ENCODE measurements around the gene IL1RL1. TPM values are rescaled to one million over a fixed set of nuclear protein-coding genes. Genes with fewer than 3 reads are reported as not detected.

The IL1RL1 gene
- 10 to 100 TPM in 1 of 4 donors, 1 to 10 TPM in 3; 1.5 to 28.8 (median 3.9) TPM for total RNA-seq
- 5.7 TPM for polyA plus RNA-seq
- long read RNA-seq, donor 1, transcript IL1RL1-202 (8 exons, 3,994 nt) = major isoform, 15 of 17 reads
- long read RNA-seq, donor 1, partial matches to known transcripts = 0 of 17 reads
- long read RNA-seq, donor 1, other reads (novel, unspliced or antisense) = 2 of 17 reads
- long read RNA-seq, donor 2 = 0 reads
- long read RNA-seq, donor 3, transcript IL1RL1-204 (8 exons, 2,693 nt) = minor isoform, 13 of 168 reads
- long read RNA-seq, donor 3, transcript IL1RL1-202 (8 exons, 3,994 nt) = major isoform, 115 of 168 reads
- long read RNA-seq, donor 3, partial matches to known transcripts = 15 of 168 reads
- long read RNA-seq, donor 3, other reads (novel, unspliced or antisense) = 25 of 168 reads
- long read RNA-seq, donor 4, partial matches to known transcripts = 1 of 3 reads
- long read RNA-seq, donor 4, other reads (novel, unspliced or antisense) = 0 of 3 reads

GRCh38 chr2:102310964-102311640 lies at the start of gene IL1RL1:
IL1RL1 (plus strand) TSS chr2:102311563; CDS start chr2:102338265, 26,702 bp downstream.
- H3K4me1 ChIP-seq (ENCODE audit: control insufficient read depth, insufficient read depth, low read length) = no peaks in the 10 kb centered on the region
- no peak within 1 kb of the TSS for H3K4me3 ChIP-seq (ENCODE audit: low read length)
- peaks cover 5% of the 10 kb centered on the region for H3K27me3 ChIP-seq (ENCODE audit: control insufficient read depth, insufficient read depth)
- 64% methylated on average over 5 of the region's 5 CpGs for WGBS
- H3K9me3 ChIP-seq (ENCODE audit: control insufficient read depth, low read length) = no peaks in the 10 kb centered on the region
- intact Hi-C loops (cut with DNase I) = no loop called here
- no peak for ATAC-seq
- DNase-seq = no peak
- no peak within 1 kb of the TSS for H3K27ac ChIP-seq (ENCODE audit: low read length)

GRCh38 chr2:102262216-102263129 lies 48.9 kb upstream of the IL1RL1 start:
- no peaks in the 10 kb centered on the region for H3K27me3 ChIP-seq (ENCODE audit: control insufficient read depth, insufficient read depth)
- no peaks in the 10 kb centered on the region for H3K4me1 ChIP-seq (ENCODE audit: control insufficient read depth, insufficient read depth, low read length)
- DNase-seq = no peak
- no peaks in the 10 kb centered on the region for H3K9me3 ChIP-seq (ENCODE audit: control insufficient read depth, low read length)
- intact Hi-C loops (cut with DNase I) = loop anchor here in 1 of 4 donors (10.0 kb wide), 1 partner anchor 82 kb away; no protein-coding TSS in a partner anchor
- H3K27ac ChIP-seq (ENCODE audit: low read length) = no peak overlapping the region
- H3K4me3 ChIP-seq (ENCODE audit: low read length) = no peak overlapping the region
- WGBS = 63% methylated on average over 6 of the region's 6 CpGs
- ATAC-seq = peak in 1 of 2 donors; percentile 25

GRCh38 chr2:102264952-102265351 lies 46.4 kb upstream of the IL1RL1 start:
- no peaks in the 10 kb centered on the region for H3K4me1 ChIP-seq (ENCODE audit: control insufficient read depth, insufficient read depth, low read length)
- H3K27ac ChIP-seq (ENCODE audit: low read length) = no peak overlapping the region
- no peaks in the 10 kb centered on the region for H3K9me3 ChIP-seq (ENCODE audit: control insufficient read depth, low read length)
- ATAC-seq (no peak), DNase-seq (no peak)
- no peaks in the 10 kb centered on the region for H3K27me3 ChIP-seq (ENCODE audit: control insufficient read depth, insufficient read depth)
- H3K4me3 ChIP-seq (ENCODE audit: low read length) = no peak overlapping the region
- intact Hi-C loops (cut with DNase I) = loop anchor here in 1 of 4 donors (10.0 kb wide), 1 partner anchor 80 kb away; no protein-coding TSS in a partner anchor
- WGBS = 73% methylated on average over 2 of the region's 2 CpGs

GRCh38 chr2:102266204-102266603 lies 45.2 kb upstream of the IL1RL1 start:
- peak; percentile 79 to 88 for ATAC-seq
- H3K9me3 ChIP-seq (ENCODE audit: control insufficient read depth, low read length) = no peaks in the 10 kb centered on the region
- H3K4me1 ChIP-seq (ENCODE audit: control insufficient read depth, insufficient read depth, low read length) = no peaks in the 10 kb centered on the region
- H3K27ac ChIP-seq (ENCODE audit: low read length) = no peak overlapping the region
- peak; percentile 39 to 76 (median 70) for DNase-seq
- no peaks in the 10 kb centered on the region for H3K27me3 ChIP-seq (ENCODE audit: control insufficient read depth, insufficient read depth)
- WGBS = 58% methylated on average over 1 of the region's 1 CpG
- intact Hi-C loops (cut with DNase I) = loop anchor here in 1 of 4 donors (10.0 kb wide), 1 partner anchor 79 kb away; no protein-coding TSS in a partner anchor
- H3K4me3 ChIP-seq (ENCODE audit: low read length) = no peak overlapping the region

GRCh38 chr2:102267774-102268173 lies 43.6 kb upstream of the IL1RL1 start:
- intact Hi-C loops (cut with DNase I) = loop anchor here in 1 of 4 donors (10.0 kb wide), 1 partner anchor 77 kb away; no protein-coding TSS in a partner anchor
- WGBS = 78% methylated on average over 6 of the region's 6 CpGs
- no peak overlapping the region for H3K27ac ChIP-seq (ENCODE audit: low read length)
- ATAC-seq (no peak), DNase-seq (no peak)
- H3K4me1 ChIP-seq (ENCODE audit: control insufficient read depth, insufficient read depth, low read length) = no peaks in the 10 kb centered on the region
- no peak overlapping the region for H3K4me3 ChIP-seq (ENCODE audit: low read length)
- H3K9me3 ChIP-seq (ENCODE audit: control insufficient read depth, low read length) = no peaks in the 10 kb centered on the region
- H3K27me3 ChIP-seq (ENCODE audit: control insufficient read depth, insufficient read depth) = no peaks in the 10 kb centered on the region

GRCh38 chr2:102268510-102269199 lies 42.7 kb upstream of the IL1RL1 start:
- Histone ChIP-seq H3K27ac (ENCODE audit: low read length) (no peak overlapping the region), H3K27me3 (ENCODE audit: control insufficient read depth, insufficient read depth) (no peaks in the 10 kb centered on the region), H3K4me1 (ENCODE audit: control insufficient read depth, insufficient read depth, low read length) (no peaks in the 10 kb centered on the region), H3K4me3 (ENCODE audit: low read length) (no peak overlapping the region), H3K9me3 (ENCODE audit: control insufficient read depth, low read length) (no peaks in the 10 kb centered on the region)
- ATAC-seq (no peak), DNase-seq (no peak)
- intact Hi-C loops (cut with DNase I) = loop anchor here in 1 of 4 donors (10.0 kb wide), 1 partner anchor 76 kb away; no protein-coding TSS in a partner anchor
- WGBS = 92% methylated on average over 4 of the region's 4 CpGs

GRCh38 chr2:102269200-102269524 lies 42.2 kb upstream of the IL1RL1 start:
- ATAC-seq (no peak), DNase-seq (no peak)
- H3K4me1 ChIP-seq (ENCODE audit: control insufficient read depth, insufficient read depth, low read length) = no peaks in the 10 kb centered on the region
- H3K4me3 ChIP-seq (ENCODE audit: low read length) = no peak overlapping the region
- no peaks in the 10 kb centered on the region for H3K9me3 ChIP-seq (ENCODE audit: control insufficient read depth, low read length)
- 77% methylated on average over 4 of the region's 4 CpGs for WGBS
- no peak overlapping the region for H3K27ac ChIP-seq (ENCODE audit: low read length)
- intact Hi-C loops (cut with DNase I) = loop anchor here in 1 of 4 donors (10.0 kb wide), 1 partner anchor 76 kb away; no protein-coding TSS in a partner anchor
- no peaks in the 10 kb centered on the region for H3K27me3 ChIP-seq (ENCODE audit: control insufficient read depth, insufficient read depth)

- Histone ChIP-seq H3K9me3 (ENCODE audit: control insufficient read depth, low read length) (no peaks in the 10 kb centered on the region), H3K27ac (ENCODE audit: low read length) (no peak overlapping the region), H3K27me3 (ENCODE audit: control insufficient read depth, insufficient read depth) (peaks cover 4% of the 10 kb centered on the region), H3K4me1 (ENCODE audit: control insufficient read depth, insufficient read depth, low read length) (no peaks in the 10 kb centered on the region), H3K4me3 (ENCODE audit: low read length) (no peak overlapping the region)
- WGBS = 71% methylated on average over 5 of the region's 5 CpGs
- no peak for ATAC-seq
- intact Hi-C loops (cut with DNase I) = no loop called here
- no peak for DNase-seq
These were observed 39.5 kb upstream of the IL1RL1 start for GRCh38 chr2:102271844-102272243.

GRCh38 chr2:102273619-102274211 lies 37.6 kb upstream of the IL1RL1 start:
- H3K9me3 ChIP-seq (ENCODE audit: control insufficient read depth, low read length) = no peaks in the 10 kb centered on the region
- H3K4me1 ChIP-seq (ENCODE audit: control insufficient read depth, insufficient read depth, low read length) = no peaks in the 10 kb centered on the region
- DNase-seq (no peak), ATAC-seq (peak; percentile 88 to 98)
- 46% methylated on average over 6 of the region's 6 CpGs for WGBS
- peaks cover 4% of the 10 kb centered on the region for H3K27me3 ChIP-seq (ENCODE audit: control insufficient read depth, insufficient read depth)
- intact Hi-C loops (cut with DNase I) = no loop called here
- no peak overlapping the region for H3K4me3 ChIP-seq (ENCODE audit: low read length)
- H3K27ac ChIP-seq (ENCODE audit: low read length) = no peak overlapping the region

All from right cardiac atrium (tissue), 5 donors.